GM10266 (cell line): ENCODE results near the gene SPRING1.
A peak's percentile ranks its signal among the peaks of the same experiment; 100 is the strongest.

Experiments
- DNase-seq: peaks from one replicate; pipeline ENCODE4 v3.0.0; 2012; ENCODE audit errors: extremely low spot score
- TF ChIP-seq, protein P1 (sequence below): IDR thresholded peaks from 2 replicates; pipeline ENCODE4 v1.5.1; 2012; ENCODE audit warnings: mild to moderate bottlenecking, low read depth; ENCODE audit not compliant: control insufficient read depth, insufficient read depth; ENCODE audit errors: missing control alignments

The SPRING1 gene

DNA sequence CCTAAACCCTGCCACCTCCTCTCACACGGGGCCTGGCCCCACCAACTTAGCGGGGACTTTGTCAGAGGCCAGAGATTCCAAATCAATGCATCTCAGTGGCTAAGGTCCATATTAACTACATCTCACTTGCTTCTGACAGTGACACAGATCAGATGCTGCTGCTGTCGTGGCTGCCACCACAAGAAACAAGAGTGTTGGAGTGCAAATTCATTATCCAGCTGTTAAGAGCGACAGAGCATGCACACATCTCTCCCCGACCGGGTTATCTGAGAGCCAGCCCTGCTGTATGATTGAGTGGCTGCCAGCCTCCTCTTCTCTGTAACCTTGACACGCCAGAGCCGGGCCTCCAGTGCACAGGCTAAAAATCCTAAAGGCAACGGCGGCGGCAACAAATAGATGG, 40.2 kb downstream of the SPRING1 start:
- DNase-seq: no peak
- TF ChIP-seq, protein P1, sequence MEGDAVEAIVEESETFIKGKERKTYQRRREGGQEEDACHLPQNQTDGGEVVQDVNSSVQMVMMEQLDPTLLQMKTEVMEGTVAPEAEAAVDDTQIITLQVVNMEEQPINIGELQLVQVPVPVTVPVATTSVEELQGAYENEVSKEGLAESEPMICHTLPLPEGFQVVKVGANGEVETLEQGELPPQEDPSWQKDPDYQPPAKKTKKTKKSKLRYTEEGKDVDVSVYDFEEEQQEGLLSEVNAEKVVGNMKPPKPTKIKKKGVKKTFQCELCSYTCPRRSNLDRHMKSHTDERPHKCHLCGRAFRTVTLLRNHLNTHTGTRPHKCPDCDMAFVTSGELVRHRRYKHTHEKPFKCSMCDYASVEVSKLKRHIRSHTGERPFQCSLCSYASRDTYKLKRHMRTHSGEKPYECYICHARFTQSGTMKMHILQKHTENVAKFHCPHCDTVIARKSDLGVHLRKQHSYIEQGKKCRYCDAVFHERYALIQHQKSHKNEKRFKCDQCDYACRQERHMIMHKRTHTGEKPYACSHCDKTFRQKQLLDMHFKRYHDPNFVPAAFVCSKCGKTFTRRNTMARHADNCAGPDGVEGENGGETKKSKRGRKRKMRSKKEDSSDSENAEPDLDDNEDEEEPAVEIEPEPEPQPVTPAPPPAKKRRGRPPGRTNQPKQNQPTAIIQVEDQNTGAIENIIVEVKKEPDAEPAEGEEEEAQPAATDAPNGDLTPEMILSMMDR: no peak

DNA sequence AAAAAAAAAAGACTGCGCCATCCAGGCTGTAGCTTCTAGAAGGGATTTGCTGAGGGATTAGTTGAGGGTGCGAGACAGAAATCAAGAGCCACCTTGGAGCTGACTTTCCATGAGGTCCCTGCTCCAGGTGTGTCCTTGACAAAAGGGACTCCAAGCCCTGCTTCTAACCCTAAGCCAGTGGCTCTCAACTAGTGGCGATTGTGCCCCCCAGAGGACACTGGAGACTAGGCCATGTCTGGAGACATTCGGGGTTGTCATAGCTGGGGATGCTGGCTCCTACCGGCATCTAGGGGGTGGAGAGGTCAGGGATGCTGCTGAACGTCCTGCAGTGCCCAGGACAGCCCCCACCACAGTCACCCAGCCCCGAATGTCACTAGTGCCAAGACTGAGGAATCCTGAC, 40.6 kb downstream of the SPRING1 start:
- DNase-seq: peak; percentile 48
- TF ChIP-seq, protein P1: peak; percentile 57

DNA sequence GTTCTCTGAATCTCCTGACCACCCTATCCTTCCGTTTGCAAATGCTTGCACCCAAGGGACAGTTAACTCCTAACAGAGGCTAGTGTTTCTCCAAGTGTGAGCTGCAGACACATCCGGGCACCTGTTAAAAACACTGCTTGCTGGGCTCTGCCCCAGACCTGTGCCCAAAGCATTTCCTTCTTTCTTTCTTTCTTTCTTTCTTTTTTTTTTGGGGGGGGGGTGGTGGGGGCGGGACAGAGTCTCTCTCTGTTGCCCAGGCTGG, 42.5 kb downstream of the SPRING1 start:
- TF ChIP-seq, protein P1: no peak

DNA sequence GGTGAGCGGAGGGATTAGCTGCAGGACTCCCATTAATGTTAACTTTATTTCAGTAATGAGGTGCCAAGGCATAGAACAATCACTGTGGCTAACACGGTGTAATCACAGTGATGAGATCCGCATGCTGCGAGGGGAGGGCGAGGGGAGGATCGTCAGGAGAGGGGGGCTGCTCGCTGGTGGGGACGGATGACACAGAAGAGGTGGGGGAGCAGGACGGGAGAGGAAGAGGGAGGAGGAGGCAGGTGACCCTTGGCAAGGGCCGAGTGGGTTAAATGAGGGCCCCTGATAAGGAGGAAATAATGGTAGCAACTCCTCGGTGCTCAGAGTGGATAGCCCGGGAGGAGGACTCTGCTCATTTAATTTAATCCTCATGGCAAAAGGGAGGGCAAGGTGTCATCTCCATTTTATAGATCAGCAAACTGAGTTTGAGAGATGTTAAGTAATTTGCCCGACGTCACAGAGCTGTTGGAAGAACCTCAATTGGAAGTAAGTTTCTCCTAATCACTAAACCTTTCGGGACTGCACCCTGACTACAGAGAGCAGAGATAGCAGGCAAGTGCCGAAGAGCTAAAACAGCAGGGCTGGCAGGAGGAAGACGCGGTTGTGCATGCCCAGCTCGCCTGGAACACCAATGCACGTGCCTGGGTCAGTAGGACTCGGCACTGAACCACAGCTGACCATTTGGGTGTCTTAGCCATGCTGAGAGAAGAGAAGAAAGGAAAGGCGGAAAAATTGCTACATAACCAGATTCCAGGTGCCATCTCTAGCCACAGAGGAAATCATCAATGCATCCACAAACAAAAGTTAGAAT, 43.0 kb downstream of the SPRING1 start:
- TF ChIP-seq, protein P1: no peak
- DNase-seq: no peak

More for the DNA sequence above, 42.5 kb downstream of the SPRING1 start:
- no peak for DNase-seq

DNA sequence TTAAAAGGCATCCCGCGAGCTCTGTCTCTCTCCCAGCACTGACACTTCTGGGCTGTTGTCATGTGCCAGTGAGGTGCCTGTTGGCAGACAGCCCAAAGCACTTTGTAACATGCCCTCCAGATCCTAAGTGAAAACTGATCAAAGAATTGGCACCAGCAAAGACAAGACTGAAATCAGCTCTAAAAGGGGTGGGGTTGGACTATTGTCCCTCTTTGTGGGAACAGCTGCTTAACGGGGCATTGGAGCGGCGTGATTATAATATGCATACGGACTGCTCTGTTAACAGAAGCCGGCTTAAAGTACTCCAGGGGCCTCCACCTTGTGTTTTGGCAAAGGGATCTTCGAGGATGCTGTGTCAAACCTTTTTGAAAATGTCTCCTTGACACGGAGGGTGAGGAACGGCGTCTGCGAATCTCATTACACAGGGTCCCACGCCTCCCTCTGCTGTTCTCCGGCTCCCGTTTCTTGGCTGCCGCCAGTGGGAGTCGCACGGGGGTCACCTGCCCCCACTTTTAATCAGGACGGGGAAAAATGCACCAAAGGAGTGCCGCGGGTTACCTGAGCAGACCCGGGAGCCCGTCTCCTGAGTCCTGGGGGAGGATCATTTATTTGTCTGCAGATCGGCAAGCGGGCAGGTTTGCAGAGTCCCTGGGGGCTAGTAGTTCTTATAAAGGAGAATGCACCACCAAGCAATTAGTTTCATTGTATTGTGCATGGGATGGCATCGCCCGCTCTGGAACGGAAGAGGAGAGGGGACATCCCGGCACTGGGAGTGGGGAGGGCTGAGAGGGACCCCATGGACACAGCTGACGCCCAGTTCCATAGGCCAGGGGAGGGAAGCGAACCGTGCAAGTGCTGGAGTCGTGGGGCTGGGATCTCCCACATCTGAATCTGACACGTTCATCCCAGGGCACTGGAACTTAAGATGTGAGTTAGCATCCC, 44.3 kb downstream of the SPRING1 start:
- TF ChIP-seq, protein P1: no peak
- DNase-seq: no peak

DNA sequence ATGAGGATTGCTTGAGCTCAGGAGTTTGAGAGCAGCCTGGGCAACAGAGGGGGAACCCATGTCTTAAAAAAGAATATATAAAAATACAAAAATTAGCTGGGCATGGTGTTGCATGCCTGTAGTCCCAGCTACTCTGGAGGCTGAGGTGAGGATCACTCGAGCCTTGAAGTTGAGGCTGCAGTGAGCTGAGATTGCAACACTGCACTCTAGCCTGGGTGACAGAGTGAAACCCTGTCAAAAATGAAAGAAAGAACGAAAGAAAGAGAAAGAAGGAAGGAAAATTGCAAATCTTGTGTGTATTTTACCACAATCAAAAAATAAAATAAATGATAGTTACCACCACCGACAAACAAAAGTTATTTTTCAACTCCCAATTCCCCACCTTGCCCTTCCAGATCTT, 45.3 kb downstream of the SPRING1 start:
- TF ChIP-seq, protein P1: no peak
- DNase-seq: no peak

DNA sequence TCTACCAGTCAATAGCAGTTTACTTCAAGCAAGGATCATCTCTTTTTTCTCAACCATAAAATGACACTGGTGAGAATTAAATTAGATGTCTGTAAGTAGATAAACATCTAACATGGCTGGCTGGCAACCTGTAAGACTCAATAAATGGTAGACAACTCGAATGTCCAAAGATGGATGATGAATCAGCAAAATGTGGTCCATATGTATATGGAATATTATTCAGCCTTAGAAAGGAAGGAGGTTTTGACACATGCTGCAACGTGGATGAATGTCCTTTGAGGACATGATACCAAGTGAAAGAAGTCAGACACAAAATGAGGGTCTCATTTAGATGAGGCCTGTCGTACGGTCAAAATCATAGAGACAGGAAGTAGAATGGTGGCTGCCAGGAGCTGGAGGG, 46.2 kb downstream of the SPRING1 start:
- no peak for DNase-seq
- TF ChIP-seq, protein P1: no peak
